SK-N-SH (cell line): ENCODE measurements around the gene TIAM1. TPM values are rescaled to one million over a fixed set of nuclear protein-coding genes. Genes with fewer than 3 reads are reported as not detected.

ENCODE experiments used
- CTCF ChIA-PET: fragments of 300-600, 350-600 bp; formaldehyde crosslinking; extraction: SDS; loops from one replicate; lab custom pipeline; 2021; lab: Yijun Ruan, JAX
- POLR2A ChIA-PET: fragments of 350-600 bp; sonication (Branson Sonifier 250); formaldehyde crosslinking; extraction: SDS; loops from one replicate; lab custom pipeline; 2020; ENCODE audit warnings: antibody characterized with exemption, inconsistent platforms; lab: Yijun Ruan, JAX
- DNase-seq: peaks from one replicate; pipeline ENCODE4 v3.0.0; 2012
- H2AFZ ChIP-seq: fragments of 200-600 bp; sonication (generic); 2 replicates; pipeline ENCODE4 v1.8.1; 2016; ENCODE audit warnings: antibody characterized with exemption, mild to moderate bottlenecking, low read depth
- H3F3A ChIP-seq: fragments of 200-600 bp; sonication (generic); replicated peaks from 2 replicates; pipeline ENCODE3; 2016; ENCODE audit warnings: antibody characterized with exemption, mild to moderate bottlenecking; ENCODE audit not compliant: insufficient read depth
- H3K27ac ChIP-seq, 2 experiments: fragments of 200-500 bp in 1 of 2; fragments of 200-600 bp in 1 of 2; sonication (Bioruptor generic) in 1 of 2; sonication (generic), shearing (Covaris generic) in 1 of 2; 2 replicates each; pipeline versions ENCODE4 v1.5.1 to v1.6.1; 2014 to 2016; ENCODE audit warnings: low read depth in 2 of 2, inconsistent platforms in 1 of 2, low read length in 1 of 2, mild to moderate bottlenecking in 1 of 2, mixed read lengths in 1 of 2
- H3K27me3 ChIP-seq: fragments of 200-600 bp; sonication (generic), shearing (Covaris generic); 2 replicates; pipeline ENCODE4 v1.6.1; 2016; ENCODE audit warnings: mixed run types; ENCODE audit not compliant: insufficient read depth
- H3K36me3 ChIP-seq, 2 experiments: fragments of 200-500 bp in 1 of 2; fragments of 200-600 bp in 1 of 2; sonication (Bioruptor generic) in 1 of 2; sonication (generic) in 1 of 2; replicated peaks in 1 of 2; 2 replicates each; pipeline versions ENCODE3 to v1.5.1; 2014 to 2016; ENCODE audit warnings: low read length in 1 of 2, mild to moderate bottlenecking in 1 of 2; ENCODE audit not compliant: insufficient read depth in 2 of 2, control insufficient read depth in 1 of 2
- H3K4me1 ChIP-seq, 2 experiments: fragments of 200-500 bp in 1 of 2; fragments of 200-600 bp in 1 of 2; sonication (Bioruptor generic) in 1 of 2; sonication (generic), shearing (Covaris generic) in 1 of 2; 2 replicates each; pipeline versions ENCODE4 v1.5.1 to v1.6.1; 2014 to 2016; ENCODE audit warnings: low read depth in 1 of 2, low read length in 1 of 2, mixed run types in 1 of 2; ENCODE audit not compliant: insufficient read depth in 2 of 2, control insufficient read depth in 1 of 2
- H3K4me2 ChIP-seq: fragments of 200-600 bp; sonication (generic), shearing (Covaris generic); 2 replicates; pipeline ENCODE4 v1.6.1; 2017; ENCODE audit warnings: mixed run types
- H3K4me3 ChIP-seq, 2 experiments: fragments of 200-500 bp in 1 of 2; fragments of 200-600 bp in 1 of 2; sonication (Bioruptor generic) in 1 of 2; sonication (generic), shearing (Covaris generic) in 1 of 2; 2 replicates each; pipeline versions ENCODE4 v1.5.1 to v1.8.1; 2014 to 2016; ENCODE audit warnings: low read depth in 2 of 2, inconsistent platforms in 1 of 2, low read length in 1 of 2, mild to moderate bottlenecking in 1 of 2, mixed read lengths in 1 of 2, moderate library complexity in 1 of 2
- H3K79me2 ChIP-seq: fragments of 200-600 bp; sonication (generic); 2 replicates; pipeline ENCODE4 v1.8.1; 2017; ENCODE audit warnings: mild to moderate bottlenecking; ENCODE audit not compliant: insufficient read depth
- H3K9ac ChIP-seq: fragments of 200-600 bp; sonication (generic); 2 replicates; pipeline ENCODE4 v1.6.1; 2017; ENCODE audit warnings: mixed run types
- H3K9me2 ChIP-seq: fragments of 200-600 bp; sonication (generic); 2 replicates; pipeline ENCODE4 v1.6.1; 2017; ENCODE audit warnings: mixed run types
- H3K9me3 ChIP-seq: fragments of 200-600 bp; sonication (generic); 2 replicates; pipeline ENCODE4 v1.6.1; 2017; ENCODE audit warnings: mixed run types, mild to moderate bottlenecking, moderate library complexity
- H4K20me1 ChIP-seq: fragments of 200-600 bp; sonication (generic); 2 replicates; pipeline ENCODE4 v1.6.1; 2017; ENCODE audit warnings: mild to moderate bottlenecking, mixed run types; ENCODE audit not compliant: insufficient read depth
- CHD2 ChIP-seq: fragments of 150-350 bp; IDR thresholded peaks from 2 replicates; pipeline ENCODE4 v1.6.1; 2018; ENCODE audit warnings: low read length; ENCODE audit not compliant: partially characterized antibody
- ELF1 ChIP-seq: IDR thresholded peaks from 2 replicates; pipeline ENCODE4 v1.4.0; 2012
- EP300 ChIP-seq, 2 experiments: IDR thresholded peaks; 2 replicates each; pipeline versions ENCODE4 v1.4.0 to v1.6.1; 2012; ENCODE audit warnings: borderline replicate concordance in 1 of 2, low read depth in 1 of 2, low read length in 1 of 2
- FOXM1 ChIP-seq: IDR thresholded peaks from 2 replicates; pipeline ENCODE4 v1.4.0; 2012; ENCODE audit warnings: low read depth, mild to moderate bottlenecking
- GATA2 ChIP-seq: sonication (generic); formaldehyde crosslinking; IDR thresholded peaks from 2 replicates; pipeline ENCODE4 v1.5.0; 2020; ENCODE audit warnings: mild to moderate bottlenecking, missing genetic modification reagents
- JUND ChIP-seq: IDR thresholded peaks from 2 replicates; pipeline ENCODE4 v1.4.0; 2012
- MXI1 ChIP-seq: IDR thresholded peaks from 2 replicates; pipeline ENCODE4 v1.6.1; 2012; ENCODE audit warnings: mild to moderate bottlenecking, low read depth, low read length, improper control_type of control experiment
- NRF1 ChIP-seq: IDR thresholded peaks from 2 replicates; pipeline ENCODE4 v1.6.1; 2012; ENCODE audit warnings: low read depth, mild to moderate bottlenecking, low read length
- POLR2AphosphoS5 ChIP-seq: IDR thresholded peaks from 2 replicates; pipeline ENCODE4 v1.6.1; 2012; ENCODE audit warnings: low read depth, low read length
- RAD21 ChIP-seq: IDR thresholded peaks from 2 replicates; pipeline ENCODE4 v1.6.1; 2012; ENCODE audit warnings: mild to moderate bottlenecking, low read length
- RCOR1 ChIP-seq: fragments of 150-350 bp; IDR thresholded peaks from 2 replicates; pipeline ENCODE4 v1.6.1; 2017; ENCODE audit warnings: antibody characterized with exemption, low read length
- SMC3 ChIP-seq: IDR thresholded peaks from 2 replicates; pipeline ENCODE4 v1.6.1; 2012; ENCODE audit warnings: low read depth, low read length, improper control_type of control experiment
- TCF12 ChIP-seq: IDR thresholded peaks from 2 replicates; pipeline ENCODE4 v1.4.0; 2012
- WGBS: methylation state at CpG from one replicate; pipeline ENCODE4 v1.1.6; 2017; ENCODE audit warnings: low lambda C conversion rate; 5-methylcytosine and 5-hydroxymethylcytosine counted together
- polyA plus RNA-seq, 3 experiments: library from polyadenylated mRNA; depleted of rRNA; stranded (reverse); fragments of >200 nt; gene quantifications; 2 replicates each; pipeline ENCODE4 v1.2.3, GENCODE V29; 2012
- TF ChIP-seq, protein P1 (sequence below): IDR thresholded peaks from 2 replicates; pipeline ENCODE4; 2012
- TF ChIP-seq, protein P2 (sequence below): IDR thresholded peaks from 2 replicates; pipeline ENCODE4 v1.6.1; 2012; ENCODE audit warnings: mild to moderate bottlenecking, low read depth, low read length, moderate library complexity
- TF ChIP-seq, protein P3 (sequence below): IDR thresholded peaks from 2 replicates; pipeline ENCODE4 v1.4.0; 2012; ENCODE audit warnings: low read depth

The TIAM1 gene
- polyA plus RNA-seq, 1 of the 3 experiments (the other 2 are of a cell fraction) = 1.7 TPM

DNA sequence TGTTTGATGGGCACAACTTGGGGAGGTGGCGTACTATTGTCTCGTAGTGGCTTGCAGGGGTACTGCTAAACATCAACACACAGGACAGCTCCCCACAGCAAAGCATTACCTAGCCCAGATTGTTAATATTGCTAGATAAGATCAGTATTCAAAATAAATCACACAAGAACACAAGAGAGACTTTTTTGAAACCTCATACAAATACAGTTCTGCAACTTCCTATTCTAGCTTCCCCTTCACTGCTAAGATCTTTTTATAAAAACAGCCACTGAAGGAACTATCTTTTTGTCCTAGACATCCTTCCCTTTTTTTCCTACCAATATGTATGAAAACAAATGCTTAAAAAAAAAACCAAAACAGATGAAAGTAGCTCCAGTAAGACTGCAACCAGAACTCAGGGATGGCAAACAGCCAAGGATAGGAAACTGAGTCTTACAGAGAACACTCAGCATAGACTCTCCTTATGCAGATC lies 167.9 kb downstream of the TIAM1 start:
- Histone ChIP-seq H3F3A (no peaks in the 10 kb centered on the region), H3K27me3 (no peaks in the 10 kb centered on the region), H3K9ac (no peak overlapping the region), H3K79me2 (no peaks in the 10 kb centered on the region), H3K36me3 (no peaks in the 10 kb centered on the region), H3K4me2 (no peak overlapping the region)
- 68% methylated on average over 2 of the region's 2 CpGs for WGBS
- CTCF ChIA-PET = interaction anchor here (1.1 to 3.9 kb wide), 13 partner anchors 15 to 404 kb away, joined by 3 to 24 read pairs (median 4); no protein-coding TSS in a partner anchor
- peak in 1 of 2 experiments; percentile 69; a peak in 2 of 4 replicates for TF ChIP-seq EP300 (IDR thresholded peaks at IDR 0.05; ENCODE audit: borderline replicate concordance in 1 of 2, low read depth in 1 of 2, low read length in 1 of 2)
- 0 out of 2 replicates have a peak, but pooled peaks have one; percentile 49 for TF ChIP-seq RCOR1
- TF ChIP-seq, protein P1, sequence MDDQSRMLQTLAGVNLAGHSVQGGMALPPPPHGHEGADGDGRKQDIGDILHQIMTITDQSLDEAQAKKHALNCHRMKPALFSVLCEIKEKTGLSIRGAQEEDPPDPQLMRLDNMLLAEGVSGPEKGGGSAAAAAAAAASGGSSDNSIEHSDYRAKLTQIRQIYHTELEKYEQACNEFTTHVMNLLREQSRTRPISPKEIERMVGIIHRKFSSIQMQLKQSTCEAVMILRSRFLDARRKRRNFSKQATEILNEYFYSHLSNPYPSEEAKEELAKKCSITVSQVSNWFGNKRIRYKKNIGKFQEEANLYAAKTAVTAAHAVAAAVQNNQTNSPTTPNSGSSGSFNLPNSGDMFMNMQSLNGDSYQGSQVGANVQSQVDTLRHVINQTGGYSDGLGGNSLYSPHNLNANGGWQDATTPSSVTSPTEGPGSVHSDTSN = no peak
- no peak for TF ChIP-seq ELF1
- no peak for TF ChIP-seq SMC3
- no peak for TF ChIP-seq JUND
- TF ChIP-seq, protein P2, sequence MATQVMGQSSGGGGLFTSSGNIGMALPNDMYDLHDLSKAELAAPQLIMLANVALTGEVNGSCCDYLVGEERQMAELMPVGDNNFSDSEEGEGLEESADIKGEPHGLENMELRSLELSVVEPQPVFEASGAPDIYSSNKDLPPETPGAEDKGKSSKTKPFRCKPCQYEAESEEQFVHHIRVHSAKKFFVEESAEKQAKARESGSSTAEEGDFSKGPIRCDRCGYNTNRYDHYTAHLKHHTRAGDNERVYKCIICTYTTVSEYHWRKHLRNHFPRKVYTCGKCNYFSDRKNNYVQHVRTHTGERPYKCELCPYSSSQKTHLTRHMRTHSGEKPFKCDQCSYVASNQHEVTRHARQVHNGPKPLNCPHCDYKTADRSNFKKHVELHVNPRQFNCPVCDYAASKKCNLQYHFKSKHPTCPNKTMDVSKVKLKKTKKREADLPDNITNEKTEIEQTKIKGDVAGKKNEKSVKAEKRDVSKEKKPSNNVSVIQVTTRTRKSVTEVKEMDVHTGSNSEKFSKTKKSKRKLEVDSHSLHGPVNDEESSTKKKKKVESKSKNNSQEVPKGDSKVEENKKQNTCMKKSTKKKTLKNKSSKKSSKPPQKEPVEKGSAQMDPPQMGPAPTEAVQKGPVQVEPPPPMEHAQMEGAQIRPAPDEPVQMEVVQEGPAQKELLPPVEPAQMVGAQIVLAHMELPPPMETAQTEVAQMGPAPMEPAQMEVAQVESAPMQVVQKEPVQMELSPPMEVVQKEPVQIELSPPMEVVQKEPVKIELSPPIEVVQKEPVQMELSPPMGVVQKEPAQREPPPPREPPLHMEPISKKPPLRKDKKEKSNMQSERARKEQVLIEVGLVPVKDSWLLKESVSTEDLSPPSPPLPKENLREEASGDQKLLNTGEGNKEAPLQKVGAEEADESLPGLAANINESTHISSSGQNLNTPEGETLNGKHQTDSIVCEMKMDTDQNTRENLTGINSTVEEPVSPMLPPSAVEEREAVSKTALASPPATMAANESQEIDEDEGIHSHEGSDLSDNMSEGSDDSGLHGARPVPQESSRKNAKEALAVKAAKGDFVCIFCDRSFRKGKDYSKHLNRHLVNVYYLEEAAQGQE = no peak
- 0 out of 2 replicates have a peak, but pooled peaks have one; percentile 12 for TF ChIP-seq TCF12
- TF ChIP-seq, protein P3, sequence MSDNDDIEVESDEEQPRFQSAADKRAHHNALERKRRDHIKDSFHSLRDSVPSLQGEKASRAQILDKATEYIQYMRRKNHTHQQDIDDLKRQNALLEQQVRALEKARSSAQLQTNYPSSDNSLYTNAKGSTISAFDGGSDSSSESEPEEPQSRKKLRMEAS = no peak
- peak; percentile 28 for TF ChIP-seq RAD21
- TF ChIP-seq MXI1 = no peak
- no peak for TF ChIP-seq POLR2AphosphoS5
- peak; percentile 17 for TF ChIP-seq CHD2
- TF ChIP-seq FOXM1 = no peak
- peak; percentile 50; the same call in 1 of the 2 replicates for TF ChIP-seq GATA2 (CRISPR knock-in tag)
- TF ChIP-seq NRF1 = no peak
- TF ChIP-seq, all 33 proteins: peak for 6
- Histone ChIP-seq H3K9me2 (no peaks in the 10 kb centered on the region), H4K20me1 (no peaks in the 10 kb centered on the region), H3K4me3 (no peak overlapping the region), H3K9me3 (no peaks in the 10 kb centered on the region), H3K4me1 (peaks cover 0 to 56% of the 10 kb centered on the region in 2 experiments; a peak in 2 of 4 replicates), H2AFZ (no peak overlapping the region), H3K27ac (peak overlapping the region in 1 of 2 experiments; percentile 99; a peak in 2 of 4 replicates)
- POLR2A ChIA-PET = interaction anchor here (0.6 kb wide), 1 partner anchor 16 kb away, joined by 3 read pairs; no protein-coding TSS in a partner anchor
- peak; percentile 46 for DNase-seq
